ENCODE results near the gene MON1A. TPM values are rescaled to one million over a fixed set of nuclear protein-coding genes. Genes with fewer than 3 reads are reported as not detected.
"Not testable (repeated sequence)": the region's sequence is repeated elsewhere in the genome, so short reads cannot be mapped to it uniquely, and the experiment has no call there.

The MON1A gene
- total RNA-seq, 1 experiment from 2014 or later = 15.9 TPM

GRCh38 chr3:49908373-49909199, 21.0 kb downstream of the MON1A start:
- Histone ChIP-seq H3K27me3 (ENCODE audit: control insufficient read depth, insufficient read depth, low read length) (peaks cover 4% of the 10 kb centered on the region; the same call in 1 of the 2 replicates), H3K36me3 (replicated peaks; ENCODE audit: control insufficient read depth, insufficient read depth, low read length) (no peaks in the 10 kb centered on the region), H3K4me3 (ENCODE audit: insufficient read depth, low read depth, low read length) (no peak overlapping the region)
- peak; percentile 35 for DNase-seq

GRCh38 chr3:49906073-49906743, 23.4 kb downstream of the MON1A start:
- H3K4me3 ChIP-seq (ENCODE audit: insufficient read depth, low read depth, low read length) = peak overlapping the region; percentile 12
- peaks cover 3% of the 10 kb centered on the region; the same call in 1 of the 2 replicates for H3K27me3 ChIP-seq (ENCODE audit: control insufficient read depth, insufficient read depth, low read length)
- peak; percentile 90 for DNase-seq
- H3K36me3 ChIP-seq (replicated peaks; ENCODE audit: control insufficient read depth, insufficient read depth, low read length) = no peaks in the 10 kb centered on the region

- H3K36me3 ChIP-seq (replicated peaks; ENCODE audit: control insufficient read depth, insufficient read depth, low read length); H3K27me3 ChIP-seq (ENCODE audit: control insufficient read depth, insufficient read depth, low read length); H3K4me3 ChIP-seq (ENCODE audit: insufficient read depth, low read depth, low read length); DNase-seq: not testable (repeated sequence)
These were observed 25.2 kb downstream of the MON1A start for GRCh38 chr3:49904448-49904847.

- Histone ChIP-seq H3K4me3 (ENCODE audit: insufficient read depth, low read depth, low read length) (peak within 1 kb of the TSS; percentile 16; the same call in 1 of the 2 replicates), H3K27me3 (ENCODE audit: control insufficient read depth, insufficient read depth, low read length) (no peaks in the 10 kb centered on the region), H3K36me3 (replicated peaks; ENCODE audit: control insufficient read depth, insufficient read depth, low read length) (no peaks in the 10 kb centered on the region)
- DNase-seq = peak; percentile 98
These were observed 25.9 kb downstream of the MON1A start, which contains the start of gene MST1R for GRCh38 chr3:49903451-49904424. Gene MST1R (minus strand): TSS chr3:49903873. CDS start chr3:49903609, 264 bp downstream.

- no peaks in the 10 kb centered on the region for H3K27me3 ChIP-seq (ENCODE audit: control insufficient read depth, insufficient read depth, low read length)
- no peak overlapping the region for H3K4me3 ChIP-seq (ENCODE audit: insufficient read depth, low read depth, low read length)
- no peak for DNase-seq
- H3K36me3 ChIP-seq (replicated peaks; ENCODE audit: control insufficient read depth, insufficient read depth, low read length) = no peaks in the 10 kb centered on the region
These were observed 26.9 kb downstream of the MON1A start for GRCh38 chr3:49902511-49903345.

- H3K27me3 ChIP-seq (ENCODE audit: control insufficient read depth, insufficient read depth, low read length) = no peaks in the 10 kb centered on the region
- peak; percentile 59 for DNase-seq
- H3K36me3 ChIP-seq (replicated peaks; ENCODE audit: control insufficient read depth, insufficient read depth, low read length) = no peaks in the 10 kb centered on the region
- no peak overlapping the region for H3K4me3 ChIP-seq (ENCODE audit: insufficient read depth, low read depth, low read length)
These were observed 28.0 kb downstream of the MON1A start for GRCh38 chr3:49901366-49902339.

GRCh38 chr3:49900491-49901153, 29.0 kb downstream of the MON1A start:
- Histone ChIP-seq H3K27me3 (ENCODE audit: control insufficient read depth, insufficient read depth, low read length) (no peaks in the 10 kb centered on the region), H3K36me3 (replicated peaks; ENCODE audit: control insufficient read depth, insufficient read depth, low read length) (no peaks in the 10 kb centered on the region; the same call in 1 of the 2 replicates), H3K4me3 (ENCODE audit: insufficient read depth, low read depth, low read length) (no peak overlapping the region)
- no peak for DNase-seq

GRCh38 chr3:49899815-49900214, 29.8 kb downstream of the MON1A start:
- Histone ChIP-seq H3K27me3 (ENCODE audit: control insufficient read depth, insufficient read depth, low read length) (no peaks in the 10 kb centered on the region), H3K4me3 (ENCODE audit: insufficient read depth, low read depth, low read length) (no peak overlapping the region), H3K36me3 (replicated peaks; ENCODE audit: control insufficient read depth, insufficient read depth, low read length) (no peaks in the 10 kb centered on the region; the same call in 1 of the 2 replicates)
- peak; percentile 86 for DNase-seq

- no peak overlapping the region for H3K4me3 ChIP-seq (ENCODE audit: insufficient read depth, low read depth, low read length)
- no peaks in the 10 kb centered on the region; the same call in 1 of the 2 replicates for H3K36me3 ChIP-seq (replicated peaks; ENCODE audit: control insufficient read depth, insufficient read depth, low read length)
- no peaks in the 10 kb centered on the region for H3K27me3 ChIP-seq (ENCODE audit: control insufficient read depth, insufficient read depth, low read length)
- DNase-seq = no peak
These were observed 30.6 kb downstream of the MON1A start for GRCh38 chr3:49898991-49899390.

- no peaks in the 10 kb centered on the region for H3K27me3 ChIP-seq (ENCODE audit: control insufficient read depth, insufficient read depth, low read length)
- H3K4me3 ChIP-seq (ENCODE audit: insufficient read depth, low read depth, low read length) = no peak overlapping the region
- H3K36me3 ChIP-seq (replicated peaks; ENCODE audit: control insufficient read depth, insufficient read depth, low read length) = no peaks in the 10 kb centered on the region; the same call in 1 of the 2 replicates
- no peak for DNase-seq
These were observed 33.3 kb downstream of the MON1A start for GRCh38 chr3:49896345-49896744.

GRCh38 chr3:49895791-49896190, 33.8 kb downstream of the MON1A start:
- Histone ChIP-seq H3K27me3 (ENCODE audit: control insufficient read depth, insufficient read depth, low read length) (no peaks in the 10 kb centered on the region), H3K36me3 (replicated peaks; ENCODE audit: control insufficient read depth, insufficient read depth, low read length) (no peaks in the 10 kb centered on the region; the same call in 1 of the 2 replicates), H3K4me3 (ENCODE audit: insufficient read depth, low read depth, low read length) (no peak overlapping the region)
- no peak for DNase-seq

- DNase-seq = no peak
- H3K27me3 ChIP-seq (ENCODE audit: control insufficient read depth, insufficient read depth, low read length) = no peaks in the 10 kb centered on the region
- H3K4me3 ChIP-seq (ENCODE audit: insufficient read depth, low read depth, low read length) = no peak overlapping the region
- no peaks in the 10 kb centered on the region for H3K36me3 ChIP-seq (replicated peaks; ENCODE audit: control insufficient read depth, insufficient read depth, low read length)
These were observed 40.3 kb downstream of the MON1A start for GRCh38 chr3:49889296-49889695.

Data from H7 (cell line).